ENCODE results near the gene UBE2I. TPM values are rescaled to one million over a fixed set of nuclear protein-coding genes. Genes with fewer than 3 reads are reported as not detected.

UBE2I gene
- 87.7 and 92.0 TPM in 2 replicates for total RNA-seq (2014; rRNA removed; shearing (Covaris generic))

DNA sequence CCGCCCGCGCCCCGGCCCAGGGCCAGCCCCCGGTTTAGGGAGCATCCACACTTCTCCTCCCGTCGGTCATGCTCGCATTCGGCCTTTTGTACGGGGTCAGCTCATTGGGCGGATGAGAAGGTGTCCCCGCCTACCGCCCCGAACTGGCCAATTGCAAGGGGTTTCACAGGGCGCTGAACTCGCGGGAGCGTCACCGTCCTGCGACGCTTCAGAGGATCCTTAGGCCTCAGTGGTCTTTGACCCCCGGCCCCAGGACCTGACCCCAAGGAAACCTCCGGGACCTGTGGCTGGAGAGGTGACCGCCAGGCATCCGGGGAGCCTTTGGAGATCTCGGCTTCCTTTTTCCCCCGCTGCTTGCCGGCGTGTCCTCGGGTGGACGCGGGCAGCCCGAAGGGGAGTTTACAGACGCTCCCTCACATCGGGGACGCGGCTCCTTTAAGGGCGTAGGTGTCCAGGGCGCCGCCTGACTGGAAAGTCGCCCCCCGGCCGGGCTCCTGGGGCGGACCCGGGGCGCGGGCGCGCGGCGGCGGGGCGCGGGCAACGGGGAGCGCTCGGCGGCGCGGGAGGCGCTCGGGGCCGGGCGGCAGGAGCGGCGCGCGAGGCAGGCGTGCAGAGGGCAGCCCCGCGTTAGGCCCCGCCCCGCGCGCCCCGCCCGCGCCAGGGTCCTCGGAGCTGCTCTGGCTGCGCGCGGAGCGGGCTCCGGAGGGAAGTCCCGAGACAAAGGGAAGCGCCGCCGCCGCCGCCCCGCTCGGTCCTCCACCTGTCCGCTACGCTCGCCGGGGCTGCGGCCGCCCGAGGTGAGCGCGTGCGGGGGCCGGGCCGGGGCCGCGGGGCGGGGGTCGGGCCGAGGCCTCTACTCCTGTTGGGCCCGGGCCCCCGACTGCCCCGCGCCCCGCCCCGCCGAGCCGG is at the start of gene UBE2I:
Gene UBE2I (plus strand): TSS at position 660 of the 909 bp plus-strand sequence. CDS start 4,395 bp downstream, outside the sequence.

DNA sequence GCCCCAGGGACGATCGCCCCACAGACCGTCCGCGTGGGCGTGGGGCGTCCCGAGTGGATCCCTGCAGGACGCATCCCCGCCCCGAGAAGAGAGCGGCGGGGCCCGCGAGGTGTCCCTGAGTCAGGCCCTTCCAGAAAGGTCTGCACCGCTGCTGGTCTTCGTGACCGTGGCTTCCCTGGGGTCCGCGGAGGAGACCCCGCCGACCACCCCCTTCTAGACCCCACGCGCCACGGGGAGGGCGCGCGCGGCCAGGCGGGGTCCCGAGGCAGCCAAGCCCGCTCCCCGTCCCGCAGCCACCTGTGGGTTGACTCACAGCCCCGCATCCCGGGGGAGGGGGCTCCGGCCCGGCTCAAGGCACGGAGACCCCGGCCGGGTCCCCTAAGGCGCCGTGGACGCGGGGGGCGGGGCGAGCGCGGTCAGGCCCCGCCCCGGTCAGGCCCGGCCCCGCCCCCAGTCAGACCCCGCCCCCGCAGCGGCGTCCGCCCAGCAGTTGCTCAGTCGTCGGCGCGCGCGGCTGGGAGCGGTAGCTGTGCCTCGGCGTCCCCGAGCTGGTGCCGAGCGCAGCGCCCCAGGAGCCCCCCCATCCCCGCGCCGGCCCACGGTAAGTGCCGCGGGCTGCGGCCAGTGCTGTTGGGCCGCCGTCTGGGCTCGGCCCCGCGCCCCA is 23.8 kb downstream of the UBE2I start, which contains the start of gene BAIAP3:
Gene BAIAP3 (plus strand): TSS at position 497 of the 664 bp plus-strand sequence. CDS start 4,905 bp downstream, outside the sequence.

DNA sequence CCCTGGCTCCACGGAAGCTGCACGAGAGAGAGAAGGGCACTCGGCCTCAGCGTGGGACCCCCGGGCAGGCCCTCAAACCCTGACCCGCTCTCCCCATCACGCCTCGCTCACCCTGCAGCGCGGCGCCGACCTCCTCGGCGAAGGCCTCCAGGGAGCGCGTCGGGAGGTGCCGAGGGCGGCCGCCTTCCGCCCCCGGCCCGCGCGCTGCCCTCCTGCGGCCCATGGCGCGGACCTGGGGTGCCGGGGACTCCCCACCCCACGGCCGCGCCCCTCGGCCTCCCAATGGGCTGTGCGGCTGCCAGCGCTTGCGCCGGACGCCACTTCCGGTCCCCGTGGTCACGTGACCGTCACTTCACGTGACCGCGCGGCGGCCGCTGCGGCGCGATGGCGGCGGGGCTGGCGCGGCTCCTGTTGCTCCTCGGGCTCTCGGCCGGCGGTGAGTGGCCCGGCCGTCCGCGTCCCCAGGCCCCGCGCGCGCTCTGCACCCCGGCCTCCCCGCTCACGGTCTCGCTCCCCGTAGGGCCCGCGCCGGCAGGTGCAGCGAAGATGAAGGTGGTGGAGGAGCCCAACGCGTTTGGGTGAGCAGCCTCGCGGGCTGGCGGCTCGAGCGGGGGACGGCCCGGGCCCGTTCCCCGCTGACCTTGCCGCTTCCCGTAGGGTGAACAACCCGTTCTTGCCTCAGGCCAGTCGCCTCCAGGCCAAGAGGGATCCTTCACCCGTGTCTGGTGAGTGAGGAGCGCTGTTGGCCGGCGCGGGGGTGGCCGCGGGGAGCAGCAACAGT is 42.3 kb downstream of the UBE2I start, which contains the start of the genes GNPTG and TSR3:
Gene GNPTG (plus strand): TSS at position 350 of the 781 bp plus-strand sequence. CDS start 35 bp downstream, at position 385.
Gene TSR3 (minus strand): TSS at position 297 of the 781 bp plus-strand sequence. CDS start 74 bp downstream, at position 223.

Other genes with a start within 250 kb of the UBE2I start
- gene SSTR5, start 236.9 kb upstream of the UBE2I start, total RNA-seq (2014; rRNA removed; shearing (Covaris generic)) = not detected in 2 replicates
- not detected in 2 replicates for gene C1QTNF8, start 213.4 kb upstream of the UBE2I start, total RNA-seq (2014; rRNA removed; shearing (Covaris generic))
- not detected in 2 replicates for gene CACNA1H, start 156.5 kb upstream of the UBE2I start, total RNA-seq (2014; rRNA removed; shearing (Covaris generic))
- gene TPSG1, start 84.4 kb upstream of the UBE2I start, total RNA-seq (2014; rRNA removed; shearing (Covaris generic)) = not detected in 2 replicates
- not detected in 2 replicates for gene TPSB2, start 79.5 kb upstream of the UBE2I start, total RNA-seq (2014; rRNA removed; shearing (Covaris generic))
- not detected in 2 replicates for gene TPSAB1, start 68.9 kb upstream of the UBE2I start, total RNA-seq (2014; rRNA removed; shearing (Covaris generic))
- gene TPSD1, start 53.6 kb upstream of the UBE2I start, total RNA-seq (2014; rRNA removed; shearing (Covaris generic)) = not detected in 2 replicates
- 2.0 and 2.3 TPM in 2 replicates for gene BAIAP3, start 24.0 kb downstream of the UBE2I start, total RNA-seq (2014; rRNA removed; shearing (Covaris generic))
- gene TSR3, start 42.2 kb downstream of the UBE2I start, total RNA-seq (2014; rRNA removed; shearing (Covaris generic)) = 118 and 121 TPM in 2 replicates
- gene GNPTG, start 42.3 kb downstream of the UBE2I start, total RNA-seq (2014; rRNA removed; shearing (Covaris generic)) = 44.4 and 45.1 TPM in 2 replicates
- 12.9 and 19.0 TPM in 2 replicates for gene UNKL, start 105.1 kb downstream of the UBE2I start, total RNA-seq (2014; rRNA removed; shearing (Covaris generic))
- 59.5 and 73.9 TPM in 2 replicates for gene UQCC4, start 111.1 kb downstream of the UBE2I start, total RNA-seq (2014; rRNA removed; shearing (Covaris generic))
- not detected in 2 replicates for gene PERCC1, start 121.4 kb downstream of the UBE2I start, total RNA-seq (2014; rRNA removed; shearing (Covaris generic))
- gene CCDC154, start 134.9 kb downstream of the UBE2I start, total RNA-seq (2014; rRNA removed; shearing (Covaris generic)) = 2.1 TPM in 1 of 2 replicates, not detected in the other
- gene CLCN7, start 165.4 kb downstream of the UBE2I start, total RNA-seq (2014; rRNA removed; shearing (Covaris generic)) = 103 and 114 TPM in 2 replicates
- not detected in 2 replicates for gene PTX4, start 179.3 kb downstream of the UBE2I start, total RNA-seq (2014; rRNA removed; shearing (Covaris generic))
- gene TELO2, start 183.7 kb downstream of the UBE2I start, total RNA-seq (2014; rRNA removed; shearing (Covaris generic)) = 24.5 and 42.0 TPM in 2 replicates
- gene TMEM204, start 224.0 kb downstream of the UBE2I start, total RNA-seq (2014; rRNA removed; shearing (Covaris generic)) = not detected in 2 replicates